ENCODE measurements around the gene HIP1. TPM values are rescaled to one million over a fixed set of nuclear protein-coding genes. Genes with fewer than 3 reads are reported as not detected.
"Not testable (repeated sequence)": the region's sequence is repeated elsewhere in the genome, so short reads cannot be mapped to it uniquely, and the experiment has no call there.

The HIP1 gene
- total RNA-seq, 1 donor from 2014 or later = 39.2 TPM

- no peak overlapping the region for H3K4me3 Mint-ChIP-seq
- DNase-seq (ENCODE audit: low spot score) = peak; percentile 62
- Histone ChIP-seq H3F3A (ENCODE audit: low read depth) (peaks cover 22% of the 10 kb centered on the region), H3K79me2 (ENCODE audit: low read depth) (peaks cover 15% of the 10 kb centered on the region), H3K36me3 (no peaks in the 10 kb centered on the region), H3K4me2 (no peak overlapping the region), H3K4me1 (peaks cover 4% of the 10 kb centered on the region), H3K27ac (peak overlapping the region; percentile 50), H2AFZ (replicated peaks) (no peak overlapping the region), H3K9me3 (ENCODE audit: low read depth) (no peaks in the 10 kb centered on the region), H3K9ac (no peak overlapping the region), H3K4me3 (no peak overlapping the region), H3K27me3 (no peaks in the 10 kb centered on the region), H4K20me1 (ENCODE audit: low read depth) (peaks cover 9% of the 10 kb centered on the region)
- H3K9me3 Mint-ChIP-seq = no peaks in the 10 kb centered on the region
- H3K27ac Mint-ChIP-seq = peak overlapping the region; percentile 39
- H3K27me3 Mint-ChIP-seq (ENCODE audit: insufficient read depth, low read depth) = peaks cover 2% of the 10 kb centered on the region
- H3K4me1 Mint-ChIP-seq = peaks cover 17% of the 10 kb centered on the region
- TF ChIP-seq EZH2phosphoT487 (IDR thresholded peaks at IDR 0.05) (no peak), EZH2 (IDR thresholded peaks at IDR 0.05) (no peak), CTCF (IDR thresholded peaks at IDR 0.05) (no peak)
- H3K36me3 Mint-ChIP-seq = no peaks in the 10 kb centered on the region
Observed at GRCh38 chr7:75531359-75531821, 207.4 kb downstream of the HIP1 start.

GRCh38 chr7:75527224-75527722, 211.5 kb downstream of the HIP1 start:
- Mint-ChIP-seq H3K4me3 (peak overlapping the region; percentile 97), H3K4me1 (peaks cover 22% of the 10 kb centered on the region), H3K36me3 (peaks cover 25% of the 10 kb centered on the region), H3K27ac (peak overlapping the region; percentile 87)
- Histone ChIP-seq H4K20me1 (ENCODE audit: low read depth) (peaks cover 15% of the 10 kb centered on the region), H3K4me3 (peak overlapping the region; percentile 87), H3K9ac (peak overlapping the region; percentile 91), H3K27ac (peak overlapping the region; percentile 49), H3K4me2 (peak overlapping the region; percentile 95), H3K79me2 (ENCODE audit: low read depth) (peaks cover 45% of the 10 kb centered on the region), H2AFZ (replicated peaks) (peak overlapping the region; percentile 44), H3F3A (ENCODE audit: low read depth) (peaks cover 22% of the 10 kb centered on the region)
- not testable (repeated sequence) for H3K27me3 Mint-ChIP-seq (ENCODE audit: insufficient read depth, low read depth); H3K36me3 ChIP-seq; H3K9me3 Mint-ChIP-seq; H3K9me3 ChIP-seq (ENCODE audit: low read depth); H3K4me1 ChIP-seq; H3K27me3 ChIP-seq
- DNase-seq (ENCODE audit: low spot score) = peak; percentile 35

- H3K36me3 ChIP-seq = peaks cover 18% of the 10 kb centered on the region
- not testable (repeated sequence) for H2AFZ ChIP-seq (replicated peaks); H3K9me3 ChIP-seq (ENCODE audit: low read depth); H3K4me1 ChIP-seq; H3K27me3 Mint-ChIP-seq (ENCODE audit: insufficient read depth, low read depth); H3K27ac Mint-ChIP-seq; H3K27me3 ChIP-seq; H3K27ac ChIP-seq; DNase-seq (ENCODE audit: low spot score); H3F3A ChIP-seq (ENCODE audit: low read depth); H3K4me3 ChIP-seq; H4K20me1 ChIP-seq (ENCODE audit: low read depth); H3K9ac ChIP-seq; H3K4me2 ChIP-seq; H3K9me3 Mint-ChIP-seq; H3K4me1 Mint-ChIP-seq; H3K4me3 Mint-ChIP-seq
- H3K79me2 ChIP-seq (ENCODE audit: low read depth) = peaks cover 73% of the 10 kb centered on the region
- H3K36me3 Mint-ChIP-seq = peaks cover 47% of the 10 kb centered on the region
Observed at GRCh38 chr7:75521727-75522126, 217.0 kb downstream of the HIP1 start.

- H3K27me3 ChIP-seq; H3K4me3 ChIP-seq; H3K4me1 ChIP-seq; H3K27me3 Mint-ChIP-seq (ENCODE audit: insufficient read depth, low read depth); H3K9me3 Mint-ChIP-seq; H2AFZ ChIP-seq (replicated peaks); H3K27ac ChIP-seq; H3K4me1 Mint-ChIP-seq; H3K27ac Mint-ChIP-seq; H3K4me2 ChIP-seq; DNase-seq (ENCODE audit: low spot score); H4K20me1 ChIP-seq (ENCODE audit: low read depth); H3F3A ChIP-seq (ENCODE audit: low read depth); H3K9me3 ChIP-seq (ENCODE audit: low read depth); H3K9ac ChIP-seq; H3K4me3 Mint-ChIP-seq: not testable (repeated sequence)
- H3K36me3 Mint-ChIP-seq = peaks cover 35% of the 10 kb centered on the region
- Histone ChIP-seq H3K36me3 (peaks cover 18% of the 10 kb centered on the region), H3K79me2 (ENCODE audit: low read depth) (peaks cover 52% of the 10 kb centered on the region)
Observed at GRCh38 chr7:75518842-75519241, 219.9 kb downstream of the HIP1 start.

GRCh38 chr7:75509033-75509432, 229.7 kb downstream of the HIP1 start:
- H3K9ac ChIP-seq; H3K79me2 ChIP-seq (ENCODE audit: low read depth); H3K4me1 Mint-ChIP-seq; H3K27me3 Mint-ChIP-seq (ENCODE audit: insufficient read depth, low read depth); H3K4me3 ChIP-seq; H3F3A ChIP-seq (ENCODE audit: low read depth); H3K27ac Mint-ChIP-seq; DNase-seq (ENCODE audit: low spot score); H4K20me1 ChIP-seq (ENCODE audit: low read depth); H3K9me3 Mint-ChIP-seq; H3K27me3 ChIP-seq; H3K36me3 ChIP-seq; H3K27ac ChIP-seq; H3K36me3 Mint-ChIP-seq; H3K4me3 Mint-ChIP-seq; H3K4me2 ChIP-seq; H2AFZ ChIP-seq (replicated peaks); H3K4me1 ChIP-seq; H3K9me3 ChIP-seq (ENCODE audit: low read depth): not testable (repeated sequence)

- not testable (repeated sequence) for H3F3A ChIP-seq (ENCODE audit: low read depth); H3K4me3 Mint-ChIP-seq; H3K4me2 ChIP-seq; H2AFZ ChIP-seq (replicated peaks); H3K4me1 Mint-ChIP-seq; H3K9ac ChIP-seq; H3K27me3 ChIP-seq; H3K4me1 ChIP-seq; H3K9me3 Mint-ChIP-seq; DNase-seq (ENCODE audit: low spot score); H3K27ac Mint-ChIP-seq; H3K27ac ChIP-seq; H3K9me3 ChIP-seq (ENCODE audit: low read depth); H3K27me3 Mint-ChIP-seq (ENCODE audit: insufficient read depth, low read depth); H3K36me3 Mint-ChIP-seq; H4K20me1 ChIP-seq (ENCODE audit: low read depth); H3K36me3 ChIP-seq; H3K4me3 ChIP-seq; H3K79me2 ChIP-seq (ENCODE audit: low read depth)
Observed at GRCh38 chr7:75492020-75492419, 246.7 kb downstream of the HIP1 start, which contains the start of gene SPDYE5. SPDYE5 (plus strand) TSS chr7:75492320; CDS start chr7:75494048, 1,728 bp downstream.

- peak; percentile 94 for DNase-seq (ENCODE audit: low spot score)
- Histone ChIP-seq H2AFZ (replicated peaks) (peak within 1 kb of the TSS; percentile 45), H3K9ac (peak within 1 kb of the TSS; percentile 84), H3K79me2 (ENCODE audit: low read depth) (peaks cover 30% of the 10 kb centered on the region), H3K4me3 (peak within 1 kb of the TSS; percentile 84), H3K27ac (peak within 1 kb of the TSS; percentile 69), H3K4me2 (peak within 1 kb of the TSS; percentile 89)
- not testable (repeated sequence) for H3K36me3 Mint-ChIP-seq; H3K27me3 ChIP-seq; H3F3A ChIP-seq (ENCODE audit: low read depth); H3K36me3 ChIP-seq; H3K4me1 Mint-ChIP-seq; H3K27me3 Mint-ChIP-seq (ENCODE audit: insufficient read depth, low read depth); H4K20me1 ChIP-seq (ENCODE audit: low read depth); H3K9me3 Mint-ChIP-seq; H3K4me1 ChIP-seq; H3K9me3 ChIP-seq (ENCODE audit: low read depth)
- Mint-ChIP-seq H3K4me3 (peak within 1 kb of the TSS; percentile 95), H3K27ac (peak within 1 kb of the TSS; percentile 94)
Observed at GRCh38 chr7:75485979-75486643, 252.6 kb downstream of the HIP1 start, which contains the start of gene POM121C. POM121C (minus strand) TSS chr7:75486299; CDS start chr7:75441496, 44,803 bp downstream.
